HepG2 (cell line): ENCODE data around the gene ECHS1. TPM values are rescaled to one million over a fixed set of nuclear protein-coding genes. Genes with fewer than 3 reads are reported as not detected.

ENCODE experiments used
- GATA4 ChIP-seq: sonication (generic); IDR thresholded peaks from 2 replicates; pipeline ENCODE4 v1.6.1; 2016; ENCODE audit warnings: antibody characterized with exemption, low read depth, borderline replicate concordance
- HMG20B ChIP-seq: conservative IDR thresholded peaks from 2 replicates; pipeline ENCODE4 v1.6.1; 2016; ENCODE audit warnings: missing genetic modification reagents, missing compliant biosample characterization
- KDM3A ChIP-seq: IDR thresholded peaks from 2 replicates; pipeline ENCODE4 v1.6.1; 2018; ENCODE audit warnings: low read depth, missing compliant biosample characterization
- NR2F1 ChIP-seq, 2 experiments: fragments of 450-650 bp in 1 of 2; formaldehyde crosslinking in 1 of 2; IDR thresholded peaks; 2 replicates each; pipeline versions ENCODE4 v1.5.0 to v1.6.1; 2016 to 2020; ENCODE audit warnings: mild to moderate bottlenecking in 1 of 2, missing compliant biosample characterization in 1 of 2, missing genetic modification reagents in 1 of 2, moderate library complexity in 1 of 2
- SP2 ChIP-seq: sonication (generic); formaldehyde crosslinking; IDR thresholded peaks from 2 replicates; pipeline ENCODE4 v1.5.1; 2020; ENCODE audit warnings: mild to moderate bottlenecking, missing genetic modification reagents
- SP5 ChIP-seq: IDR thresholded peaks from 2 replicates; pipeline ENCODE4 v1.6.1; 2016; ENCODE audit warnings: low read depth, borderline replicate concordance
- SYNCRIP ChIP-seq: fragments of 200-400 bp; formaldehyde crosslinking; IDR thresholded peaks from 2 replicates; pipeline ENCODE4 v1.6.1; 2018; ENCODE audit warnings: mild to moderate bottlenecking, low read depth, low read length; ENCODE audit not compliant: insufficient read depth
- ZFY ChIP-seq: sonication (generic); formaldehyde crosslinking; IDR thresholded peaks from 2 replicates; pipeline ENCODE4 v1.4.0; 2020; ENCODE audit warnings: missing genetic modification reagents
- ZMYM2 ChIP-seq: sonication (generic); formaldehyde crosslinking; IDR thresholded peaks from 2 replicates; pipeline ENCODE4 v1.8.0; 2022; ENCODE audit warnings: mild to moderate bottlenecking, missing genetic modification reagents
- ZNF558 ChIP-seq: sonication (generic); formaldehyde crosslinking; IDR thresholded peaks from 2 replicates; pipeline ENCODE4 v1.9.0; 2022; ENCODE audit warnings: mild to moderate bottlenecking, missing genetic modification reagents, borderline replicate concordance
- ZNF878 ChIP-seq: sonication (generic); formaldehyde crosslinking; IDR thresholded peaks from 2 replicates; pipeline ENCODE4 v1.8.1; 2023; ENCODE audit warnings: mild to moderate bottlenecking, missing genetic modification reagents, moderate library complexity
- polyA plus RNA-seq, 8 experiments: library from polyadenylated mRNA; depleted of rRNA in 3 of 8; stranded (reverse) in 7 of 8; unstranded in 1 of 8; fragments of >200 nt; fragmentation: Illumina TruSeq in 4 of 8; extraction: Trizol in 4 of 8; gene quantifications; 2 replicates each; pipeline versions ENCODE4 v1.2.1 to v1.2.3, GENCODE V29; 2011 to 2016; ENCODE audit warnings: low read depth in 4 of 8, missing spikeins in 1 of 8, mixed read lengths in 1 of 8; ENCODE audit not compliant: insufficient read depth in 1 of 8
- total RNA-seq, 5 experiments: library from RNA; depleted of rRNA; stranded (reverse); fragments of >200 nt; fragmentation: Illumina TruSeq; extraction: Trizol; gene quantifications; 2 replicates each; pipeline ENCODE4 v1.2.3, GENCODE V29; 2016; ENCODE audit warnings: low read depth in 1 of 5
- TF ChIP-seq, protein P1 (sequence below): sonication (generic); formaldehyde crosslinking; IDR thresholded peaks from 2 replicates; pipeline ENCODE4 v1.5.1; 2020; ENCODE audit warnings: mild to moderate bottlenecking, missing genetic modification reagents, moderate library complexity
- TF ChIP-seq, protein P2 (sequence below): sonication (generic); formaldehyde crosslinking; IDR thresholded peaks from 2 replicates; pipeline ENCODE4 v1.8.0; 2022; ENCODE audit warnings: mild to moderate bottlenecking, missing genetic modification reagents, moderate library complexity
- TF ChIP-seq, protein P3 (sequence below): IDR thresholded peaks from 2 replicates; pipeline ENCODE4 v1.6.1; 2016; ENCODE audit warnings: low read depth, control low read depth
- TF ChIP-seq, protein P4 (sequence below): sonication (generic); formaldehyde crosslinking; IDR thresholded peaks from 2 replicates; pipeline ENCODE4 v1.4.0; 2020; ENCODE audit warnings: missing genetic modification reagents
- TF ChIP-seq, protein P5 (sequence below): sonication (generic); formaldehyde crosslinking; IDR thresholded peaks from 2 replicates; pipeline ENCODE4 v1.4.0; 2020; ENCODE audit warnings: missing genetic modification reagents; ENCODE audit errors: not compliant biosample characterization
- TF ChIP-seq, protein P6 (sequence below): sonication (generic); formaldehyde crosslinking; IDR thresholded peaks from 2 replicates; pipeline ENCODE4 v1.4.0; 2020; ENCODE audit warnings: mild to moderate bottlenecking, low read depth, missing genetic modification reagents

Gene ECHS1
- total and polyA plus RNA-seq, 2 of the 13 experiments (the other 11 are each of a cell fraction or from before 2014, with no cell fraction given) = 32.7 to 195 TPM

DNA sequence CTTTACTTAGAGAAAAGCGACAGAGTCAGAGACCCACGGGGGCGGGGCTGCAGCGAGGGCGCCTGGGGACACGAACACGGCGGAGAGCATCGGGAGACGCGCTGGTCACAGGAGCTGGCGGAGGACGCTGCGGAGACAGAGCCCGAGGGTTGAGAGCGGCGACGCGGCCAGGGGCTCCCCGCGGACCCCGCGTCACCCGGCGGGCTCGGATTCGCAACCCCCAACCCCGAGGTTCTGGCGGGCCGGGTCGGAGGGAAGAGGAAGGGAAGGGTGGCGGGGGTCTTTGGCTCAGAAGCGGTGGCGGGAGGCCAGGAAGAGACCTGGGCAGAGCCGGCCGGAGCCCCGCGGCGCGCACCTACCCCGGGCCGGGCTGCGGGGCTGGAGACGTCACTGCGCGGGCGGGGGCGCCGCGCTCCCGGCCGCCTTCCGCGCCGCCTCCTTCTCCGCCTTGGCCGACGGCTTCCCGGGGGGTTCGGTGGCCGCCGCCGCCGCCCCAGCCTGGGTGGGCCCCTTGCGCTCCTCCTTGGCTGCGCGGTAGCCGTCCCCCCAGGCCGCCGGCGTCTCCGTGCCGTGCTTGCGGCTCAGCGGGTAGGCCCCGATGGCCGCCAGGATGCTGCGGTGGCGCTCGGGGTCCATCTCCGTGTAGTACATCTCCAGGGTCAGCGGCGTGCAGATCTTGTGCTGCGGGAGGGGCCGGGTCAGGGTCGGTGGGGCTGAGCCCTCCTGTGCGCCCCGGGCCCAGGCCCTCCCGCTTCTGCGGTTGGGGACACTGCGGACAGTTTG lies 47.5 kb downstream of the ECHS1 start (continued):
- TF ChIP-seq KDM3A (CRISPR knock-in tag) (no peak), ZFY (CRISPR knock-in tag) (peak; percentile 42; the same call in 1 of the 2 replicates), SP2 (CRISPR knock-in tag) (0 out of 2 replicates have a peak, but pooled peaks have one; percentile 16), SYNCRIP (no peak), ZNF558 (CRISPR knock-in tag) (no peak), ZNF878 (CRISPR knock-in tag) (no peak), HMG20B (no peak), SP5 (CRISPR knock-in tag) (no peak), GATA4 (no peak), NR2F1 (CRISPR knock-in tag; IDR thresholded peaks at IDR 0.05) (no peak), ZMYM2 (no peak)
- TF ChIP-seq, protein P1, sequence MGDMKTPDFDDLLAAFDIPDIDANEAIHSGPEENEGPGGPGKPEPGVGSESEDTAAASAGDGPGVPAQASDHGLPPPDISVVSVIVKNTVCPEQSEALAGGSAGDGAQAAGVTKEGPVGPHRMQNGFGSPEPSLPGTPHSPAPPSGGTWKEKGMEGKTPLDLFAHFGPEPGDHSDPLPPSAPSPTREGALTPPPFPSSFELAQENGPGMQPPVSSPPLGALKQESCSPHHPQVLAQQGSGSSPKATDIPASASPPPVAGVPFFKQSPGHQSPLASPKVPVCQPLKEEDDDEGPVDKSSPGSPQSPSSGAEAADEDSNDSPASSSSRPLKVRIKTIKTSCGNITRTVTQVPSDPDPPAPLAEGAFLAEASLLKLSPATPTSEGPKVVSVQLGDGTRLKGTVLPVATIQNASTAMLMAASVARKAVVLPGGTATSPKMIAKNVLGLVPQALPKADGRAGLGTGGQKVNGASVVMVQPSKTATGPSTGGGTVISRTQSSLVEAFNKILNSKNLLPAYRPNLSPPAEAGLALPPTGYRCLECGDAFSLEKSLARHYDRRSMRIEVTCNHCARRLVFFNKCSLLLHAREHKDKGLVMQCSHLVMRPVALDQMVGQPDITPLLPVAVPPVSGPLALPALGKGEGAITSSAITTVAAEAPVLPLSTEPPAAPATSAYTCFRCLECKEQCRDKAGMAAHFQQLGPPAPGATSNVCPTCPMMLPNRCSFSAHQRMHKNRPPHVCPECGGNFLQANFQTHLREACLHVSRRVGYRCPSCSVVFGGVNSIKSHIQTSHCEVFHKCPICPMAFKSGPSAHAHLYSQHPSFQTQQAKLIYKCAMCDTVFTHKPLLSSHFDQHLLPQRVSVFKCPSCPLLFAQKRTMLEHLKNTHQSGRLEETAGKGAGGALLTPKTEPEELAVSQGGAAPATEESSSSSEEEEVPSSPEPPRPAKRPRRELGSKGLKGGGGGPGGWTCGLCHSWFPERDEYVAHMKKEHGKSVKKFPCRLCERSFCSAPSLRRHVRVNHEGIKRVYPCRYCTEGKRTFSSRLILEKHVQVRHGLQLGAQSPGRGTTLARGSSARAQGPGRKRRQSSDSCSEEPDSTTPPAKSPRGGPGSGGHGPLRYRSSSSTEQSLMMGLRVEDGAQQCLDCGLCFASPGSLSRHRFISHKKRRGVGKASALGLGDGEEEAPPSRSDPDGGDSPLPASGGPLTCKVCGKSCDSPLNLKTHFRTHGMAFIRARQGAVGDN (CRISPR knock-in tag) = peak; percentile 39; the same call in 1 of the 2 replicates
- TF ChIP-seq, protein P2, sequence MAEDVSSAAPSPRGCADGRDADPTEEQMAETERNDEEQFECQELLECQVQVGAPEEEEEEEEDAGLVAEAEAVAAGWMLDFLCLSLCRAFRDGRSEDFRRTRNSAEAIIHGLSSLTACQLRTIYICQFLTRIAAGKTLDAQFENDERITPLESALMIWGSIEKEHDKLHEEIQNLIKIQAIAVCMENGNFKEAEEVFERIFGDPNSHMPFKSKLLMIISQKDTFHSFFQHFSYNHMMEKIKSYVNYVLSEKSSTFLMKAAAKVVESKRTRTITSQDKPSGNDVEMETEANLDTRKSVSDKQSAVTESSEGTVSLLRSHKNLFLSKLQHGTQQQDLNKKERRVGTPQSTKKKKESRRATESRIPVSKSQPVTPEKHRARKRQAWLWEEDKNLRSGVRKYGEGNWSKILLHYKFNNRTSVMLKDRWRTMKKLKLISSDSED (CRISPR knock-in tag) = no peak
- TF ChIP-seq, protein P3, sequence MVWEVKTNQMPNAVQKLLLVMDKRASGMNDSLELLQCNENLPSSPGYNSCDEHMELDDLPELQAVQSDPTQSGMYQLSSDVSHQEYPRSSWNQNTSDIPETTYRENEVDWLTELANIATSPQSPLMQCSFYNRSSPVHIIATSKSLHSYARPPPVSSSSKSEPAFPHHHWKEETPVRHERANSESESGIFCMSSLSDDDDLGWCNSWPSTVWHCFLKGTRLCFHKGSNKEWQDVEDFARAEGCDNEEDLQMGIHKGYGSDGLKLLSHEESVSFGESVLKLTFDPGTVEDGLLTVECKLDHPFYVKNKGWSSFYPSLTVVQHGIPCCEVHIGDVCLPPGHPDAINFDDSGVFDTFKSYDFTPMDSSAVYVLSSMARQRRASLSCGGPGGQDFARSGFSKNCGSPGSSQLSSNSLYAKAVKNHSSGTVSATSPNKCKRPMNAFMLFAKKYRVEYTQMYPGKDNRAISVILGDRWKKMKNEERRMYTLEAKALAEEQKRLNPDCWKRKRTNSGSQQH (CRISPR knock-in tag) = no peak
- TF ChIP-seq, protein P4, sequence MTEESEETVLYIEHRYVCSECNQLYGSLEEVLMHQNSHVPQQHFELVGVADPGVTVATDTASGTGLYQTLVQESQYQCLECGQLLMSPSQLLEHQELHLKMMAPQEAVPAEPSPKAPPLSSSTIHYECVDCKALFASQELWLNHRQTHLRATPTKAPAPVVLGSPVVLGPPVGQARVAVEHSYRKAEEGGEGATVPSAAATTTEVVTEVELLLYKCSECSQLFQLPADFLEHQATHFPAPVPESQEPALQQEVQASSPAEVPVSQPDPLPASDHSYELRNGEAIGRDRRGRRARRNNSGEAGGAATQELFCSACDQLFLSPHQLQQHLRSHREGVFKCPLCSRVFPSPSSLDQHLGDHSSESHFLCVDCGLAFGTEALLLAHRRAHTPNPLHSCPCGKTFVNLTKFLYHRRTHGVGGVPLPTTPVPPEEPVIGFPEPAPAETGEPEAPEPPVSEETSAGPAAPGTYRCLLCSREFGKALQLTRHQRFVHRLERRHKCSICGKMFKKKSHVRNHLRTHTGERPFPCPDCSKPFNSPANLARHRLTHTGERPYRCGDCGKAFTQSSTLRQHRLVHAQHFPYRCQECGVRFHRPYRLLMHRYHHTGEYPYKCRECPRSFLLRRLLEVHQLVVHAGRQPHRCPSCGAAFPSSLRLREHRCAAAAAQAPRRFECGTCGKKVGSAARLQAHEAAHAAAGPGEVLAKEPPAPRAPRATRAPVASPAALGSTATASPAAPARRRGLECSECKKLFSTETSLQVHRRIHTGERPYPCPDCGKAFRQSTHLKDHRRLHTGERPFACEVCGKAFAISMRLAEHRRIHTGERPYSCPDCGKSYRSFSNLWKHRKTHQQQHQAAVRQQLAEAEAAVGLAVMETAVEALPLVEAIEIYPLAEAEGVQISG = no peak
- TF ChIP-seq, protein P5, sequence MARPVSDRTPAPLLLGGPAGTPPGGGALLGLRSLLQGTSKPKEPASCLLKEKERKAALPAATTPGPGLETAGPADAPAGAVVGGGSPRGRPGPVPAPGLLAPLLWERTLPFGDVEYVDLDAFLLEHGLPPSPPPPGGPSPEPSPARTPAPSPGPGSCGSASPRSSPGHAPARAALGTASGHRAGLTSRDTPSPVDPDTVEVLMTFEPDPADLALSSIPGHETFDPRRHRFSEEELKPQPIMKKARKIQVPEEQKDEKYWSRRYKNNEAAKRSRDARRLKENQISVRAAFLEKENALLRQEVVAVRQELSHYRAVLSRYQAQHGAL (CRISPR knock-in tag) = no peak
- TF ChIP-seq, protein P6, sequence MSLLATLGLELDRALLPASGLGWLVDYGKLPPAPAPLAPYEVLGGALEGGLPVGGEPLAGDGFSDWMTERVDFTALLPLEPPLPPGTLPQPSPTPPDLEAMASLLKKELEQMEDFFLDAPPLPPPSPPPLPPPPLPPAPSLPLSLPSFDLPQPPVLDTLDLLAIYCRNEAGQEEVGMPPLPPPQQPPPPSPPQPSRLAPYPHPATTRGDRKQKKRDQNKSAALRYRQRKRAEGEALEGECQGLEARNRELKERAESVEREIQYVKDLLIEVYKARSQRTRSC (CRISPR knock-in tag) = no peak
